H1 (cell line): Measurements from ENCODE around the gene CISD1. TPM values are rescaled to one million over a fixed set of nuclear protein-coding genes. Genes with fewer than 3 reads are reported as not detected.

ENCODE experiments used
- CTCF ChIA-PET: fragments of 300-600 bp; sonication (Branson Sonifier 250); formaldehyde crosslinking; loops from one replicate; lab custom pipeline; 2021; ENCODE audit not compliant: partially characterized antibody; lab: Charles Lee
- POLR2A ChIA-PET: fragments of 300-600 bp; sonication (Branson Sonifier 250); formaldehyde crosslinking; loops from one replicate; lab custom pipeline; 2021; ENCODE audit warnings: inconsistent platforms; ENCODE audit not compliant: partially characterized antibody; lab: Charles Lee
- DNase-seq, 2 experiments: peaks; one replicate each; pipeline versions ENCODE4 v3.0.0 to v3.0.0-alpha.2; 2010 to 2022; ENCODE audit warnings: low spot score in 2 of 2, low read depth in 1 of 2, mixed read lengths in 1 of 2
- FAIRE-seq: peaks from 2 replicates; lab custom pipeline; 2011; peaks lifted over from hg19 to GRCh38; lab: Jason Lieb, UNC
- H2AFZ ChIP-seq: 2 replicates; pipeline ENCODE4 v1.8.1; 2012; ENCODE audit warnings: low read length, inconsistent platforms
- H2AK5ac ChIP-seq: 2 replicates; pipeline ENCODE4 v1.6.1; 2013; ENCODE audit warnings: low read depth, low read length
- H2BK120ac ChIP-seq: replicated peaks from 2 replicates; pipeline ENCODE3; 2013; ENCODE audit warnings: low read depth, low read length, inconsistent platforms
- H2BK12ac ChIP-seq: 2 replicates; pipeline ENCODE4 v1.6.1; 2013; ENCODE audit warnings: low read depth, low read length
- H2BK15ac ChIP-seq: 2 replicates; pipeline ENCODE4 v1.6.1; 2013; ENCODE audit warnings: low read length
- H2BK20ac ChIP-seq: 2 replicates; pipeline ENCODE4 v1.6.1; 2013; ENCODE audit warnings: low read length
- H2BK5ac ChIP-seq: 2 replicates; pipeline ENCODE4 v1.6.1; 2013; ENCODE audit warnings: low read depth, low read length
- H3K14ac ChIP-seq: 2 replicates; pipeline ENCODE4 v1.6.1; 2013; ENCODE audit warnings: inconsistent platforms; ENCODE audit not compliant: insufficient read length
- H3K18ac ChIP-seq: 2 replicates; pipeline ENCODE4 v1.6.1; 2013; ENCODE audit warnings: low read length; ENCODE audit errors: extremely low read depth
- H3K23ac ChIP-seq: 2 replicates; pipeline ENCODE4 v1.6.1; 2013; ENCODE audit warnings: inconsistent platforms; ENCODE audit not compliant: insufficient read length
- H3K23me2 ChIP-seq: 2 replicates; pipeline ENCODE4 v1.6.1; 2013; ENCODE audit warnings: low read depth, low read length
- H3K27ac ChIP-seq: 2 replicates; pipeline ENCODE4 v1.6.1; 2011; ENCODE audit warnings: low read depth, low read length, inconsistent platforms
- H3K27me3 ChIP-seq, 4 experiments: replicated peaks in 1 of 4; 1 replicate in 1 of 4; 2 replicates in 3 of 4; pipeline versions ENCODE4 v1.6.1 to v1.8.1; 2011 to 2013; ENCODE audit warnings: low read length in 3 of 4, mild to moderate bottlenecking in 3 of 4, inconsistent platforms in 2 of 4, mixed read lengths in 2 of 4, moderate library complexity in 1 of 4; ENCODE audit not compliant: control insufficient read depth in 3 of 4, insufficient read depth in 3 of 4; ENCODE audit errors: extremely low read depth in 1 of 4
- H3K36me3 ChIP-seq, 4 experiments: 2 replicates each; pipeline versions ENCODE4 v1.6.1 to v1.8.1; 2011 to 2013; ENCODE audit warnings: mild to moderate bottlenecking in 4 of 4, low read length in 3 of 4, moderate library complexity in 2 of 4, control low read depth in 1 of 4, inconsistent platforms in 1 of 4; ENCODE audit not compliant: insufficient read depth in 4 of 4, control insufficient read depth in 2 of 4
- H3K4ac ChIP-seq: replicated peaks from 2 replicates; pipeline ENCODE3; 2013; ENCODE audit warnings: low read length, low read depth, mixed read lengths, inconsistent platforms; ENCODE audit not compliant: insufficient read length
- H3K4me1 ChIP-seq, 4 experiments: replicated peaks in 1 of 4; 1 replicate in 1 of 4; 2 replicates in 3 of 4; pipeline versions ENCODE4 v1.6.1 to v1.8.1; 2011 to 2013; ENCODE audit warnings: low read length in 3 of 4, inconsistent platforms in 2 of 4, mixed read lengths in 1 of 4; ENCODE audit not compliant: insufficient read depth in 4 of 4, control insufficient read depth in 3 of 4
- H3K4me2 ChIP-seq, 2 experiments: 2 replicates each; pipeline versions ENCODE4 v1.6.1 to v1.8.1; 2011 to 2013; ENCODE audit warnings: low read depth in 2 of 2, low read length in 2 of 2, control low read depth in 1 of 2, inconsistent platforms in 1 of 2, mild to moderate bottlenecking in 1 of 2; ENCODE audit not compliant: insufficient read depth in 1 of 2
- H3K4me3 ChIP-seq, 4 experiments: fragments of 200-600, 300-600 bp in 1 of 4; sonication (generic), shearing (Covaris generic), sonication (Bioruptor Twin) in 1 of 4; 2 replicates each; pipeline versions ENCODE4 v1.5.1 to v1.8.1; 2011 to 2016; ENCODE audit warnings: low read length in 4 of 4, low read depth in 3 of 4, control low read depth in 2 of 4, inconsistent platforms in 2 of 4, mild to moderate bottlenecking in 2 of 4, mixed read lengths in 1 of 4, moderate library complexity in 1 of 4; ENCODE audit not compliant: insufficient read depth in 2 of 4; ENCODE audit errors: extremely low read depth in 1 of 4
- H3K56ac ChIP-seq: replicated peaks from 2 replicates; pipeline ENCODE3; 2013; ENCODE audit warnings: low read depth, mild to moderate bottlenecking, mixed read lengths, low read length, inconsistent platforms; ENCODE audit not compliant: insufficient read length
- H3K79me1 ChIP-seq: 2 replicates; pipeline ENCODE4 v1.6.1; 2013; ENCODE audit warnings: low read depth, low read length, control low read depth
- H3K79me2 ChIP-seq, 2 experiments: 2 replicates each; pipeline versions ENCODE4 v1.6.1 to v1.8.1; 2012 to 2013; ENCODE audit warnings: low read length in 2 of 2, mild to moderate bottlenecking in 2 of 2, inconsistent platforms in 1 of 2; ENCODE audit not compliant: insufficient read depth in 2 of 2, control insufficient read depth in 1 of 2
- H3K9ac ChIP-seq, 4 experiments: replicated peaks in 1 of 4; 1 replicate in 1 of 4; 2 replicates in 3 of 4; pipeline versions ENCODE4 v1.6.1 to v1.8.1; 2011 to 2013; ENCODE audit warnings: low read depth in 3 of 4, low read length in 3 of 4, control low read depth in 2 of 4, mild to moderate bottlenecking in 2 of 4, moderate library complexity in 2 of 4, inconsistent platforms in 1 of 4; ENCODE audit errors: extremely low read depth in 1 of 4
- H3K9me3 ChIP-seq, 2 experiments: 2 replicates each; pipeline versions ENCODE4 v1.6.1 to v1.8.1; 2012 to 2013; ENCODE audit warnings: mild to moderate bottlenecking in 2 of 2, moderate library complexity in 2 of 2, control low read depth in 1 of 2, inconsistent platforms in 1 of 2, low read depth in 1 of 2, low read length in 1 of 2, mixed read lengths in 1 of 2; ENCODE audit not compliant: insufficient read depth in 2 of 2
- H4K20me1 ChIP-seq, 2 experiments: replicated peaks in 1 of 2; 2 replicates each; pipeline versions ENCODE3 to v1.8.1; 2011 to 2013; ENCODE audit warnings: inconsistent platforms in 2 of 2, low read length in 2 of 2, mild to moderate bottlenecking in 1 of 2; ENCODE audit not compliant: insufficient read depth in 2 of 2, control insufficient read depth in 1 of 2
- H4K5ac ChIP-seq: 2 replicates; pipeline ENCODE4 v1.6.1; 2013; ENCODE audit warnings: low read length, low read depth, mixed read lengths, inconsistent platforms; ENCODE audit not compliant: insufficient read length
- H4K8ac ChIP-seq: 2 replicates; pipeline ENCODE4 v1.8.0; 2013; ENCODE audit warnings: mild to moderate bottlenecking, moderate library complexity, low read length, inconsistent platforms; ENCODE audit not compliant: insufficient read depth; ENCODE audit errors: extremely low read depth
- H4K91ac ChIP-seq: replicated peaks from 2 replicates; pipeline ENCODE3; 2013; ENCODE audit warnings: low read length, mixed read lengths, inconsistent platforms; ENCODE audit not compliant: insufficient read length
- CHD1 ChIP-seq: IDR thresholded peaks from 2 replicates; pipeline ENCODE4 v1.6.1; 2012; ENCODE audit warnings: low read depth, low read length, improper control_type of control experiment
- CREB1 ChIP-seq: IDR thresholded peaks from 2 replicates; pipeline ENCODE4 v1.6.1; 2012; ENCODE audit warnings: inconsistent platforms
- HDAC2 ChIP-seq, 2 experiments: fragments of 300-600 bp in 1 of 2; sonication (generic) in 1 of 2; IDR thresholded peaks; 2 replicates each; pipeline ENCODE4 v1.6.1; 2011 to 2012; ENCODE audit warnings: low read depth in 2 of 2, low read length in 2 of 2, mild to moderate bottlenecking in 2 of 2, moderate library complexity in 2 of 2, borderline replicate concordance in 1 of 2, inconsistent platforms in 1 of 2
- PHF8 ChIP-seq: fragments of 200-600 bp; sonication (generic); conservative IDR thresholded peaks from 2 replicates; pipeline ENCODE4 v1.7.1; 2012; ENCODE audit warnings: low read depth, mild to moderate bottlenecking, inconsistent platforms, low read length, moderate library complexity
- POLR2A ChIP-seq, 2 experiments: IDR thresholded peaks; 1 replicate in 1 of 2; 2 replicates in 1 of 2; pipeline ENCODE4 v1.6.1; 2011; ENCODE audit warnings: low read depth in 2 of 2, low read length in 2 of 2, mild to moderate bottlenecking in 2 of 2; ENCODE audit errors: control extremely low read depth in 1 of 2
- POLR2AphosphoS5 ChIP-seq: IDR thresholded peaks from 2 replicates; pipeline ENCODE4 v1.6.1; 2011; ENCODE audit warnings: low read depth, low read length
- SIX5 ChIP-seq: IDR thresholded peaks from 2 replicates; pipeline ENCODE4 v1.6.1; 2011; ENCODE audit warnings: mild to moderate bottlenecking, low read depth, low read length
- TAF1 ChIP-seq: IDR thresholded peaks from 2 replicates; pipeline ENCODE4 v1.6.1; 2011; ENCODE audit warnings: mild to moderate bottlenecking, low read depth, low read length
- YY1 ChIP-seq: IDR thresholded peaks from 2 replicates; pipeline ENCODE4 v1.6.1; 2011; ENCODE audit warnings: low read depth, mild to moderate bottlenecking, low read length
- WGBS, 2 experiments: shearing (Covaris generic) in 1 of 2; methylation state at CpG; one replicate each; pipeline versions ENCODE4 v1.1.6 to v1.1.7; 2013 to 2015; ENCODE audit warnings: low lambda C conversion rate in 2 of 2, mixed read lengths in 2 of 2, inconsistent platforms in 1 of 2, low coverage in 1 of 2, missing lambda C conversion rate in 1 of 2; ENCODE audit not compliant: insufficient replicate concordance in 2 of 2, insufficient coverage in 1 of 2, insufficient read length in 1 of 2; ENCODE audit errors: extremely low coverage in 1 of 2, missing lambda C conversion rate in 1 of 2; 5-methylcytosine and 5-hydroxymethylcytosine counted together
- polyA plus RNA-seq, 7 experiments: library from polyadenylated mRNA; depleted of rRNA in 3 of 7; stranded (reverse) in 5 of 7; unstranded in 2 of 7; fragments of >200 nt in 5 of 7; fragments of 200-250 nt in 2 of 7; gene quantifications; 1 replicate in 5 of 7; 2 replicates in 1 of 7; 4 replicates in 1 of 7; pipeline versions ENCODE4 v1.2.1 to v1.2.3, GENCODE V29; 2011 to 2013; ENCODE audit warnings: missing spikeins in 2 of 7, mixed read lengths in 2 of 7
- total RNA-seq: library from RNA; stranded (reverse); fragmentation: NEBNext Ultra II Directional; extraction: Animal tissue kit (Norgen Biotek cat#: 25700); gene quantifications from 2 replicates; pipeline ENCODE4 v1.2.1, GENCODE V29; 2021
- TF ChIP-seq, protein P1 (sequence below), 3 experiments: IDR thresholded peaks; 1 replicate in 2 of 3; 2 replicates in 1 of 3; pipeline versions ENCODE4 v1.5.1 to v1.6.1; 2011; ENCODE audit warnings: low read length in 3 of 3, mild to moderate bottlenecking in 3 of 3, inconsistent platforms in 2 of 3, low read depth in 1 of 3, moderate library complexity in 1 of 3; ENCODE audit not compliant: insufficient read depth in 1 of 3; ENCODE audit errors: control extremely low read depth in 1 of 3

CISD1 gene
- total and polyA plus RNA-seq, 2 of the 8 experiments (the other 6 are each of a cell fraction or from before 2014, with no cell fraction given) = 22.6 to 43.2 TPM

DNA sequence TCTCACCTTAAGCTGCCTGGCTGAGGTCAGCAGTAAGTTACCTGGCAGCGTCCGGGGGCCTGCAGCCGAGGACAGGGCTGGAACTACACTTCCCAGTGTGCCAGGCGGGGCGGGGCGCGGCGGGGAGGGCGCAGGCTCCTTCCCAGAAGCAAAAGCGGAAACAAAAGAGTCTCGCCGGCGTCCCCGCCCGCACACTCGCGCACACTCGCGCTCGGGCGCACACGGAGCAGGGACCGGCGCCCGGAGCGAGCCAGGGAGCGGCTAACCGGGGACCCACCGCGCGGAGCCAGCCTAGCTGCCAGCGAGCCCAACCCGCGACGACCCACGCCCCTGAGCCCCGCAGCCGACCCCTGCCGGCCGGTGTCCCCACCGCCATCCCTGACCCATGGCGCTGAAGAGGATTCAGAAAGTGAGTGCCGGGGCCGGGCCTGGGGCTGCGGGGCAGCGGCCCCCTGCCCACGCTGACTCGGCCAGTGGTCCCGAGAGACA lies 65.9 kb downstream of the CISD1 start, which contains the start of gene UBE2D1:
Gene UBE2D1 (plus strand): TSS at position 190 of the 489 bp plus-strand sequence. CDS start 196 bp downstream, at position 386.
- peak within 1 kb of the TSS; percentile 74 to 81 for H3K4me2 ChIP-seq
- DNase-seq (peak; percentile 47 to 91), FAIRE-seq (no peak)
- H3K27me3 ChIP-seq = no peaks in the 10 kb centered on the region
- H3K4me1 ChIP-seq = peaks cover 0 to 3% (median 0%) of the 10 kb centered on the region in 4 experiments; a peak in 2 of 7 replicates
- no peak within 1 kb of the TSS for H3K23ac ChIP-seq
- WGBS, 2 experiments = 3% methylated on average over 11 of the region's 49 CpGs; no CpG with 5 or more reads in 1 of the 2 experiments
- H4K8ac ChIP-seq = peak within 1 kb of the TSS; percentile 91; the same call in 1 of the 2 replicates
- H4K91ac ChIP-seq = peak within 1 kb of the TSS; percentile 38
- peak within 1 kb of the TSS; percentile 57 to 89 (median 62) for H3K9ac ChIP-seq
- peaks cover 4 to 43% of the 10 kb centered on the region in 2 experiments; a peak in 3 of 4 replicates for H3K79me2 ChIP-seq
- H2BK120ac ChIP-seq = no peak within 1 kb of the TSS
- H3K14ac ChIP-seq = no peak within 1 kb of the TSS
- no peak within 1 kb of the TSS for H3K4ac ChIP-seq
- no peaks in the 10 kb centered on the region; the same call in 1 of the 2 replicates for H3K79me1 ChIP-seq
- H3K9me3 ChIP-seq = no peaks in the 10 kb centered on the region
- H3K23me2 ChIP-seq = peaks cover 4% of the 10 kb centered on the region; the same call in 1 of the 2 replicates
- no peak within 1 kb of the TSS for H2BK12ac ChIP-seq
- H2BK15ac ChIP-seq = no peak within 1 kb of the TSS
- no peak within 1 kb of the TSS for H3K18ac ChIP-seq
- peak within 1 kb of the TSS; percentile 54 for H2AFZ ChIP-seq
- H3K36me3 ChIP-seq = no peaks in the 10 kb centered on the region
- CTCF ChIA-PET = interaction anchor here (1.0 to 2.4 kb wide), 4 partner anchors 15 to 196 kb away, joined by 3 to 11 read pairs (median 4); no protein-coding TSS in a partner anchor
- peak within 1 kb of the TSS; percentile 68 to 91 (median 82) for H3K4me3 ChIP-seq
- H2BK20ac ChIP-seq = no peak within 1 kb of the TSS
- POLR2A ChIA-PET = interaction anchor here (0.7 to 2.1 kb wide), 8 partner anchors 8 to 125 kb away, joined by 3 to 21 read pairs (median 4); partner anchors contain the start of genes CISD1 and TFAM
- H2BK5ac ChIP-seq = no peak within 1 kb of the TSS
- H4K20me1 ChIP-seq = peaks cover 2 to 7% of the 10 kb centered on the region in 2 experiments
- no peak within 1 kb of the TSS for H4K5ac ChIP-seq
- peak within 1 kb of the TSS; percentile 5 for H3K56ac ChIP-seq
- H2AK5ac ChIP-seq = no peak within 1 kb of the TSS
- peak within 1 kb of the TSS; percentile 35; the same call in 1 of the 2 replicates for H3K27ac ChIP-seq
- TF ChIP-seq POLR2A (IDR thresholded peaks at IDR 0.05; ENCODE audit: control extremely low read depth in 1 of 2, low read depth in 2 of 2, low read length in 2 of 2) = peak; percentile 50 to 88
- TF ChIP-seq PHF8 = peak; percentile 92
- 0 out of 4 replicates have a peak, but pooled peaks of 1 of the 2 experiments have one; percentile 3 for TF ChIP-seq HDAC2 (IDR thresholded peaks at IDR 0.05; ENCODE audit: borderline replicate concordance in 1 of 2, low read depth in 2 of 2, low read length in 2 of 2)
- TF ChIP-seq TAF1 = peak; percentile 90
- peak; percentile 43; the same call in 1 of the 2 replicates for TF ChIP-seq CREB1
- TF ChIP-seq POLR2AphosphoS5 = peak; percentile 81
- TF ChIP-seq, protein P1, sequence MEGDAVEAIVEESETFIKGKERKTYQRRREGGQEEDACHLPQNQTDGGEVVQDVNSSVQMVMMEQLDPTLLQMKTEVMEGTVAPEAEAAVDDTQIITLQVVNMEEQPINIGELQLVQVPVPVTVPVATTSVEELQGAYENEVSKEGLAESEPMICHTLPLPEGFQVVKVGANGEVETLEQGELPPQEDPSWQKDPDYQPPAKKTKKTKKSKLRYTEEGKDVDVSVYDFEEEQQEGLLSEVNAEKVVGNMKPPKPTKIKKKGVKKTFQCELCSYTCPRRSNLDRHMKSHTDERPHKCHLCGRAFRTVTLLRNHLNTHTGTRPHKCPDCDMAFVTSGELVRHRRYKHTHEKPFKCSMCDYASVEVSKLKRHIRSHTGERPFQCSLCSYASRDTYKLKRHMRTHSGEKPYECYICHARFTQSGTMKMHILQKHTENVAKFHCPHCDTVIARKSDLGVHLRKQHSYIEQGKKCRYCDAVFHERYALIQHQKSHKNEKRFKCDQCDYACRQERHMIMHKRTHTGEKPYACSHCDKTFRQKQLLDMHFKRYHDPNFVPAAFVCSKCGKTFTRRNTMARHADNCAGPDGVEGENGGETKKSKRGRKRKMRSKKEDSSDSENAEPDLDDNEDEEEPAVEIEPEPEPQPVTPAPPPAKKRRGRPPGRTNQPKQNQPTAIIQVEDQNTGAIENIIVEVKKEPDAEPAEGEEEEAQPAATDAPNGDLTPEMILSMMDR (IDR thresholded peaks at IDR 0.05; ENCODE audit: control extremely low read depth in 1 of 3, insufficient read depth in 1 of 3, low read depth in 1 of 3, low read length in 3 of 3) = peak in 1 of 3 experiments; percentile 34; a peak in 1 of 4 replicates
- TF ChIP-seq SIX5 = peak; percentile 60
- 0 out of 2 replicates have a peak, but pooled peaks have one; percentile 38 for TF ChIP-seq YY1
- TF ChIP-seq CHD1 = no peak
